Small intestine (tissue), 7 donors: ENCODE measurements around the gene SECISBP2L. TPM values are rescaled to one million over a fixed set of nuclear protein-coding genes. Genes with fewer than 3 reads are reported as not detected.
"Not testable (repeated sequence)": the region's sequence is repeated elsewhere in the genome, so short reads cannot be mapped to it uniquely, and the experiment has no call there.

Source experiments
- DNase-seq, 2 donors: peaks; one replicate each; pipeline versions ENCODE4 v3.0.0 to v3.0.0-alpha.2; 2013
- FAIRE-seq: peaks from 2 replicates; lab custom pipeline; 2012; peaks lifted over from hg19 to GRCh38; lab: Jason Lieb, UNC
- H3K27ac ChIP-seq, 3 donors: one replicate each; pipeline ENCODE4 v1.5.1; 2013; ENCODE audit warnings: low read length in 2 of 3, mild to moderate bottlenecking in 2 of 3, control low read depth in 1 of 3, inconsistent platforms in 1 of 3, low read depth in 1 of 3, moderate library complexity in 1 of 3
- H3K27me3 ChIP-seq, 3 donors: one replicate each; pipeline ENCODE4 v1.6.1; 2013; ENCODE audit warnings: low read length in 3 of 3, inconsistent platforms in 1 of 3; ENCODE audit not compliant: control insufficient read depth in 3 of 3, insufficient read depth in 3 of 3
- H3K36me3 ChIP-seq, 3 donors: one replicate each; pipeline ENCODE4 v1.6.1; 2013; ENCODE audit warnings: low read length in 3 of 3, inconsistent platforms in 1 of 3, low read depth in 1 of 3, mild to moderate bottlenecking in 1 of 3, moderate library complexity in 1 of 3; ENCODE audit not compliant: control insufficient read depth in 3 of 3, insufficient read depth in 2 of 3
- H3K4me1 ChIP-seq, 3 donors: one replicate each; pipeline ENCODE4 v1.6.1; 2013; ENCODE audit warnings: low read length in 2 of 3, inconsistent platforms in 1 of 3, low read depth in 1 of 3, mild to moderate bottlenecking in 1 of 3, moderate library complexity in 1 of 3; ENCODE audit not compliant: control insufficient read depth in 3 of 3, insufficient read depth in 2 of 3
- H3K4me3 ChIP-seq, 3 donors: one replicate each; pipeline ENCODE4 v1.5.1; 2013; ENCODE audit warnings: low read length in 3 of 3, control low read depth in 1 of 3, inconsistent platforms in 1 of 3, low read depth in 1 of 3, mild to moderate bottlenecking in 1 of 3, moderate library complexity in 1 of 3
- H3K9me3 ChIP-seq, 2 donors: one replicate each; pipeline ENCODE4 v1.6.1; 2013; ENCODE audit warnings: low read depth in 1 of 2, low read length in 1 of 2; ENCODE audit not compliant: control insufficient read depth in 2 of 2, insufficient read depth in 1 of 2
- WGBS, 3 donors: extraction: QIAGEN DNeasy Blood & Tissue Kit; methylation state at CpG; one replicate each; pipeline ENCODE4 v1.1.7; 2013; 5-methylcytosine and 5-hydroxymethylcytosine counted together
- polyA plus RNA-seq, 4 donors: library from polyadenylated mRNA; stranded (reverse) in 3 of 4; unstranded in 1 of 4; fragments of 200-250 nt in 3 of 4; fragments of 120-200 nt in 1 of 4; gene quantifications; one replicate each; pipeline versions ENCODE4 v1.2.1 to v1.2.3, GENCODE V29; 2013
- donor health status: healthy with polysubstance abuse.
- donor health status: control.
- donor health status: control.
- donor health status: Bipolar disorder and iron deficiency.
- donor health status: healthy.

Gene SECISBP2L
- polyA plus RNA-seq, 4 donors: 5.4 to 30.6 (median 7.5) TPM

GRCh38 chr15:49083401-49084284 is 37.4 kb upstream of the SECISBP2L start:
- FAIRE-seq (no peak), DNase-seq (no peak)
- Histone ChIP-seq H3K27me3 (no peaks in the 10 kb centered on the region), H3K27ac (no peak overlapping the region), H3K4me3 (no peak overlapping the region), H3K9me3 (no peaks in the 10 kb centered on the region), H3K36me3 (no peaks in the 10 kb centered on the region), H3K4me1 (no peaks in the 10 kb centered on the region)
- WGBS, 3 donors: 86 to 97% (median 94%) methylated on average over 5 of the region's 5 CpGs

DNA sequence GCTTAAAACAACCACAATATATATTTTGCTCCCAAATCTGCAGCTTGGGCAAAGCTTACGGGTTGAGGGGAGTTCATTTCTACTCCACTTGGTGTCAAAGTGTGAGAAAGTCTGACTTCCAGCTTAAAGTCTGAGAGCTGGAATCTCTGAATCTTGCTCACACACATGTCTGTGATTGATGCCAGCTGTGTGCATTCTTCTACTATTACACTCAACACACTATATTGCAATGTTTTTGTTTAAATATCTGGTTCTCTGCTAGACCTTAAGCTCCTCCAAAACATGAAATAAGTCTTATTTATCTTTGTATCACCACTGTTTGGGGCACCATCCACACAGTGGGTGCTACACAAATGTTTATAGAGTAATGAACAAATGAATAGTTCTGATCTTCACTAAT is 36.7 kb upstream of the SECISBP2L start:
- no peaks in the 10 kb centered on the region for H3K9me3 ChIP-seq
- H3K4me1 ChIP-seq: no peaks in the 10 kb centered on the region
- no peaks in the 10 kb centered on the region for H3K36me3 ChIP-seq
- H3K4me3 ChIP-seq: no peak overlapping the region
- H3K27me3 ChIP-seq: no peaks in the 10 kb centered on the region
- FAIRE-seq (no peak), DNase-seq (no peak)
- 36 to 97% (median 94%) methylated on average over 1 of the region's 1 CpG for WGBS, 3 donors
- H3K27ac ChIP-seq: no peak overlapping the region

GRCh38 chr15:49079340-49080039 is 33.2 kb upstream of the SECISBP2L start:
- H3K27me3 ChIP-seq: no peaks in the 10 kb centered on the region
- WGBS, 3 donors: 90 to 94% (median 90%) methylated on average over 23 of the region's 23 CpGs
- H3K9me3 ChIP-seq: no peaks in the 10 kb centered on the region
- no peak overlapping the region for H3K4me3 ChIP-seq
- H3K4me1 ChIP-seq: no peaks in the 10 kb centered on the region
- no peaks in the 10 kb centered on the region for H3K36me3 ChIP-seq
- FAIRE-seq: no peak
- H3K27ac ChIP-seq: no peak overlapping the region
- no peak for DNase-seq

DNA sequence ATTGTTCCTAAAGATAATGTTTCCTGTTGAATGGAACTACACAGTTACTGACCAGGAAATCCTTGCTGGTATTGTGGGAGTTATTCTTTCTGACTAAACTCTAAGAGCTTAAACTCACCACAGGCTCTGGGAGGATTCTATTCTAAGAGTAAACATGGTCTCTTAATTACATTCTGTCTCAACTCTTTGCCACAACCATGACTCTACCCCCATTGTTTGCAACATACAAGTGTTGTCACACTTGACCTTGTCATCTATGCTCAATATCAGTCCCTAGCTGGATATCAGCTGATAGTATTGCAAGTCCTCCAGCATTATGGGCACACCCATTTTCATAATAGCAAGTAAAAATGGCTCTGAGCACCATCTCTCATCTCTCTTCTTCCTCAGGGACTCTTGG is 29.6 kb upstream of the SECISBP2L start:
- no peaks in the 10 kb centered on the region for H3K27me3 ChIP-seq
- DNase-seq: no peak
- FAIRE-seq: no peak
- H3K9me3 ChIP-seq: no peaks in the 10 kb centered on the region
- H3K27ac ChIP-seq: no peak overlapping the region
- H3K4me3 ChIP-seq: no peak overlapping the region
- H3K36me3 ChIP-seq: no peaks in the 10 kb centered on the region
- H3K4me1 ChIP-seq: no peaks in the 10 kb centered on the region

DNA sequence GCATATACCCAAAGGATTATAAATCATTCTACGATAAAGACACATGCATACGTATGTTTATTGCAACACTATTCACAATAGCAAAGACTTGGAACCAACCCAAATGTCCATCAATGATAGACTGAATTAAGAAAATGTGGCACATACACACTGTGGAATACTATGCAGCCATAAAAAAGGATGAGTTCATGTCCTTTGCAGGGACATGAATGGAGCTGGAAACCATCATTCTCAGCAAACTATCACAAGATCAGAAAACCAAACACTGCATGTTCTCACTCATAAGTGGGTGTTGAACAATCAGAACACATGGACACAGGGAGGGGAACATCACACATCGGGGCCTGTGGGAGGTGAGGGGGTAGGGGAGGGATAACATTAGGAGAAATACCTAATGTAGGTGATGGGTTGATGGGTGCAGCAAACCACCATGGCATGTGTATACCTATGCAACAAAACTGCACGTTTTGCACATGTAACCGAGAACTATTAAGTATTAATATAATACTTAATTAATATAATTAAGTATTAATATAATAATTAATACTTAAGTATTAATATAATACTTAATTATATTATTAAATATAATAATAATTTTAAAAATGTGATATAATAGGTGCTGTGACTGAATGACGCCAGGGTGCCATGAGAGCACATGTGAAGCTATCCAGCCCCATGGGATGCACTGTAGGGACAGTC is 28.5 kb upstream of the SECISBP2L start:
- not testable (repeated sequence) for DNase-seq, H3K4me3 ChIP-seq, H3K36me3 ChIP-seq, H3K27ac ChIP-seq, H3K4me1 ChIP-seq, H3K27me3 ChIP-seq, FAIRE-seq, H3K9me3 ChIP-seq
- 69 to 81% (median 75%) methylated on average over 6 of the region's 6 CpGs for WGBS, 3 donors

GRCh38 chr15:49066372-49066771 is 20.1 kb upstream of the SECISBP2L start:
- DNase-seq (no peak), FAIRE-seq (no peak)
- Histone ChIP-seq H3K27ac (no peak overlapping the region), H3K36me3 (no peaks in the 10 kb centered on the region), H3K4me1 (no peaks in the 10 kb centered on the region), H3K9me3 (no peaks in the 10 kb centered on the region), H3K27me3 (no peaks in the 10 kb centered on the region), H3K4me3 (no peak overlapping the region)
- 77 to 81% (median 78%) methylated on average over 2 of the region's 2 CpGs for WGBS, 3 donors

GRCh38 chr15:49064884-49065283 is 18.6 kb upstream of the SECISBP2L start:
- FAIRE-seq (no peak), DNase-seq (no peak)
- Histone ChIP-seq H3K27ac (no peak overlapping the region), H3K4me1 (no peaks in the 10 kb centered on the region), H3K9me3 (no peaks in the 10 kb centered on the region), H3K4me3 (no peak overlapping the region), H3K36me3 (no peaks in the 10 kb centered on the region), H3K27me3 (no peaks in the 10 kb centered on the region)
- WGBS, 3 donors: 68 to 76% (median 69%) methylated on average over 3 of the region's 3 CpGs

DNA sequence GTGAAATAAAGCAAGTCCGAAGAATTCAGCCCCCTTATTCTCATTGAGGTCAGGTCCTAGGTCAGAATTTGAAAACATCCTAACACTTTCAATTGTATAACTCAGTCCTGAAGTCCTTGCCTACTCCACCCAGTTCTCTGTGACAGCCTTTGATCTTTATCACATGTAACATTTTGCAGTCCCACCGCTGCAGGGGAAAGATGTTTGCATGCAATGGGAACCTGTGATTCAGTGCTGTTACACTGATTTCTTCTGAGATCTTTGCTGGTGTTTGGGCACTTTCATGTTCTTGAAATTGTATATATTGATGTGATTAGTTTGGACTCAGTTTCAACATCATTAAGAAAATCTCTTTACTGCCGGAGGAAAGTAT is 18.0 kb upstream of the SECISBP2L start:
- no peak overlapping the region for H3K27ac ChIP-seq
- no peaks in the 10 kb centered on the region for H3K27me3 ChIP-seq
- H3K9me3 ChIP-seq: no peaks in the 10 kb centered on the region
- DNase-seq (no peak), FAIRE-seq (no peak)
- no peak overlapping the region for H3K4me3 ChIP-seq
- H3K4me1 ChIP-seq: no peaks in the 10 kb centered on the region
- WGBS, 3 donors: 50 to 56% (median 54%) methylated on average over 3 of the region's 3 CpGs
- H3K36me3 ChIP-seq: no peaks in the 10 kb centered on the region
